ENCODE data around the gene KIFC1.
"Not testable (repeated sequence)": the region's sequence is repeated elsewhere in the genome, so short reads cannot be mapped to it uniquely, and the experiment has no call there.

KIFC1 gene

GRCh38 chr6:33373960-33374910, 17.4 kb upstream of the KIFC1 start:
- DNase-seq (ENCODE audit: low read depth, low spot score): no peak
- no peak overlapping the region for H3K4me3 ChIP-seq (ENCODE audit: low read depth, low read length)
- no peak for TF ChIP-seq CTCF (IDR thresholded peaks at IDR 0.05; ENCODE audit: low read depth, low read length)
- in situ Hi-C loops (cut with HindIII; ENCODE audit: low sequenced_read_pairs): no loop called here

- in situ Hi-C loops (cut with HindIII; ENCODE audit: low sequenced_read_pairs): no loop called here
- no peak for TF ChIP-seq CTCF (IDR thresholded peaks at IDR 0.05; ENCODE audit: low read depth, low read length)
- H3K4me3 ChIP-seq (ENCODE audit: low read depth, low read length): no peak overlapping the region
- DNase-seq (ENCODE audit: low read depth, low spot score): peak; percentile 75
Observed at GRCh38 chr6:33375143-33375671, 16.4 kb upstream of the KIFC1 start.

- TF ChIP-seq CTCF (IDR thresholded peaks at IDR 0.05; ENCODE audit: low read depth, low read length): no peak
- in situ Hi-C loops (cut with HindIII; ENCODE audit: low sequenced_read_pairs): no loop called here
- DNase-seq (ENCODE audit: low read depth, low spot score): no peak
- H3K4me3 ChIP-seq (ENCODE audit: low read depth, low read length): no peak overlapping the region
Observed at GRCh38 chr6:33377171-33377570, 14.5 kb upstream of the KIFC1 start.

- in situ Hi-C loops (cut with HindIII; ENCODE audit: low sequenced_read_pairs): not testable (repeated sequence)
Observed at GRCh38 chr6:33379184-33379583, 12.4 kb upstream of the KIFC1 start.

GRCh38 chr6:33380272-33380981, 11.2 kb upstream of the KIFC1 start:
- no peak for TF ChIP-seq CTCF (IDR thresholded peaks at IDR 0.05; ENCODE audit: low read depth, low read length)
- no peak for DNase-seq (ENCODE audit: low read depth, low spot score)
- H3K4me3 ChIP-seq (ENCODE audit: low read depth, low read length): no peak overlapping the region
- in situ Hi-C loops (cut with HindIII; ENCODE audit: low sequenced_read_pairs): no loop called here

More at GRCh38 chr6:33379184-33379583, 12.4 kb upstream of the KIFC1 start:
- DNase-seq (ENCODE audit: low read depth, low spot score); H3K4me3 ChIP-seq (ENCODE audit: low read depth, low read length): not testable (repeated sequence)

- H3K4me3 ChIP-seq (ENCODE audit: low read depth, low read length): no peak overlapping the region
- in situ Hi-C loops (cut with HindIII; ENCODE audit: low sequenced_read_pairs): no loop called here
- TF ChIP-seq CTCF (IDR thresholded peaks at IDR 0.05; ENCODE audit: low read depth, low read length): no peak
- DNase-seq (ENCODE audit: low read depth, low spot score): no peak
Observed at GRCh38 chr6:33383427-33384185, 8.0 kb upstream of the KIFC1 start.
